Measurements from ENCODE around the gene MPHOSPH6.
"Not testable (repeated sequence)": the region's sequence is repeated elsewhere in the genome, so short reads cannot be mapped to it uniquely, and the experiment has no call there.

MPHOSPH6 gene, protein sequence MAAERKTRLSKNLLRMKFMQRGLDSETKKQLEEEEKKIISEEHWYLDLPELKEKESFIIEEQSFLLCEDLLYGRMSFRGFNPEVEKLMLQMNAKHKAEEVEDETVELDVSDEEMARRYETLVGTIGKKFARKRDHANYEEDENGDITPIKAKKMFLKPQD

DNA sequence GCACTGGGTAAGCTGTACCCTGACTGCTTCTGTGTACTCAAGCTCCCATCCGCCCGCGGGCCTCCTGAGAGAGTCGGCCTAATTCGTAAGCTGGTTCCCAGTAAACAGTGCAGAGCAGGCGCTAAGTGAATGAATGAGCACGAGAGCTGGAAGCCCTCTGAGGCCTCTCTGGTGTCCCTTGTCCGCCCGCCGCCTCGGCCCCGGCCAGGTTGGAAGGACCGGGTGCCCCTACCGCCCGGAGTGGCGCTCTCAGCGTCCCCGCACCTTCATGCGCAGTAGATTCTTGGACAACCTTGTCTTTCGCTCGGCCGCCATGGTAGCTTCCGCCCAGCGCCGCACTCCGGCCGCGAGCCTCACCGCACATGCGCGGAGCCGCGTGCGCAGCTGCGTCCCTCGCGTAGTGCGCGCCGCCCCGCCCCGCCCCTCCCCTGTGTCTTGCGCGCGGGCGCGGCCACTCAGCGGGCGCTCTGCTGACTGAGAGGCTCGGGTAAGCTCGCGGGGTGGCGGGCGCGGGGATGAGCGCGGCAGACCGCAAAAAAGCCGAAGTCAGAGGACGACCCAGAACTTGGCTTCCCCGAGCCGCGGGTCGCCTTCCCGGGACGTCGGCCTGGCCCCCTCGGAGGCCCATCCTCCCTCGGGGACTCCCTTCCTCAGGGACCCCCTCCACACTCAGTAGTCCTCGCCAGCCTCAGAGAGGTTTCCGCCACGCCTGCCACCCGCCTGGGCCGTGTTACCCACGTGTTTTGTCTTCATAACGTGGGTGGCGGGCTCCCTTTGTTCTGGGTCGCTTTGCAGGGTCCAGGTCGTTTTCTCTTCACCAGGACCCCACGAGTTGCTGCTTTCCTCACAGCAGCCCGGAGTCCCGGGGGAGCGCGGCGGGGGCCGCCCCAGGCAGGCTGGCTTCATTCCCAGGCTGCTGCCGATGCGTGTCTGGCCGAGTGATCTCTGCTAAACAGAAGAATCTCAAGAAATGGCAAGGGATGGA lies at the start of gene MPHOSPH6:
TSS of gene MPHOSPH6 (minus strand) at position 364 of the 985 bp plus-strand sequence. CDS start at position 315, 49 bp downstream.
- in situ Hi-C loops (cut with HindIII; ENCODE audit: low pct_unique_long_range_greater_than_20kb, low sequenced_read_pairs), result no loop called here
- DNase-seq (ENCODE audit: low read depth in 1 of 2, low spot score in 1 of 2), result peak; percentile 93 to 97
- TF ChIP-seq JUND (IDR thresholded peaks at IDR 0.05; ENCODE audit: low read depth), result no peak

DNA sequence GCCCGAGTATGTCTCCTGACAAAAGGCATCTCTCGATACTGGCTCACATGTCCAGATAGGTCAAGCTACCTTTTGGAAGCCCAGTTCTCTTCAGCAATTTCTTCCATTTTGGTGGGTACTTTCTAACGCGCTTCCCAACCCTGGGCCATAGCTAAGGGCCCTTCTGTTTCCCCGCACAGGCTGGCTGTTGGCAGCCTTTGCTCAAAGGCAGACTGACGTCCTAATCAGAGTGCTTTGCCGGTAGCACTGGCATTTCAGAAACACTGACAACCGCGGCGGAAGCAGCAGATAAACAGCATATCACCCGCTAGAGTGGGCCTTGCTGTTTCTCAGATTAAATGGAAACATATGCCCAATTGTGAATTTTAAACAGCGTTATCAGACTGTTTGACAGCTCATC lies 49.3 kb upstream of the MPHOSPH6 start:
- no peak for TF ChIP-seq JUND (IDR thresholded peaks at IDR 0.05; ENCODE audit: low read depth)
- no peak for DNase-seq (ENCODE audit: low read depth in 1 of 2, low spot score in 1 of 2)
- in situ Hi-C loops (cut with HindIII; ENCODE audit: low pct_unique_long_range_greater_than_20kb, low sequenced_read_pairs), result no loop called here

DNA sequence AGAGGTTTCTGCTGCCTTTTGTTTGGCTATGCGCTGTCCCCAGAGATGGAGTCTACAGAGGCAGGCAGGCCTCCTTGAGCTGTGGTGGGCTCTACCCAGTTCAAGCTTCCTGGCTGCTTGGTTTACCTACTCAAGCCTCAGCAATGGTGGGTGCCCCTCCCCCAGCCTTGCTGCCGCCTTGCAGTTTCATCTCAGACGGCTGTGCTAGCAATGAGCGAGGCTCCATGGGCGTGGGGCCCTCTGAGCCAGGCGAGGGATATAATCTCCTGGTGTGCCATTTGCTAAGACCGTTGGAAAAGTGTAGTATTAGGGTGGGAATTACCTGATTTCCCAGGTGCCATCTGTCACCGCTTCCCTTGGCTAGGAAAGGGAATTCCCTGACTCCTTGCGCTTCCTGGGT lies 39.3 kb upstream of the MPHOSPH6 start:
- in situ Hi-C loops (cut with HindIII; ENCODE audit: low pct_unique_long_range_greater_than_20kb, low sequenced_read_pairs); DNase-seq (ENCODE audit: low read depth in 1 of 2, low spot score in 1 of 2): not testable (repeated sequence)

DNA sequence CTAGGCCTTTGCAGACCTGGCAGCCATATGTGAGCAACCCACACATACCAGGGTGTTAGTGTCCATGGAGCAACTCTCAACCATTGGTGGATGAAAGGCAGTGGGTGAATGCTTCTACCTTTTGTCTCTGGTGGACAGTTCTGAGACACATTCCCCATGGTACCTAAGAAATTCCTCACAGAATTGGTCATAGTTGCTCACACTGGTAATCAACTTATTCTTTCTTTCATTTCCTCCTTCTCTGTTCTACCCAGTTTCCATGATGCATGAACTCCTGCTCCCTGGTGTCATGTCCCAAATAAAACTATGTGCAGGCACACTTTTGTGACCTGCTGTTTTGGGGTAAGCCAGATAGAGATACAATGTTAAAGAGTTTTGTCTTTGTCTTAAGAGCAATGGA lies 33.2 kb upstream of the MPHOSPH6 start:
- in situ Hi-C loops (cut with HindIII; ENCODE audit: low pct_unique_long_range_greater_than_20kb, low sequenced_read_pairs), result no loop called here
- DNase-seq (ENCODE audit: low read depth in 1 of 2, low spot score in 1 of 2), result no peak
- TF ChIP-seq JUND (IDR thresholded peaks at IDR 0.05; ENCODE audit: low read depth), result no peak

DNA sequence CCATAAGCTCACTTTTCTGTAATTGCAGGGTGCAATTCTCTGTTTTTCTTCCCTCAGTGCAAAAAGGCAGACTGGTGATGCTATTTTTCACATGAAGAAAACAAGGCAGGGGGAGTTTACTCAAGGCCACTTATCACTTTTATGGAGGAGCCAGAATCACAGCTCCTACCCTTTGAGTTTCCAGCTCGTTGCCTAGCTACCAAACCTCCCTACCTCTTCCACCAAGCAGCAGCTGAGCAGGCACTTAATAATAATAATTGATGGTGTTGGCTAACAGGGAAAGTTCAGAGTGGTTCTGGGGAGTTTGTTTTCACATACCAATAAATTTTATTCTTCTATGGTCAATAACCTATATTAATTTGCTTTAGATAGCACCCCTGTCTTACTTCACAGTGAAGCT lies 31.9 kb upstream of the MPHOSPH6 start:
- in situ Hi-C loops (cut with HindIII; ENCODE audit: low pct_unique_long_range_greater_than_20kb, low sequenced_read_pairs), result no loop called here
- DNase-seq (ENCODE audit: low read depth in 1 of 2, low spot score in 1 of 2), result no peak
- TF ChIP-seq JUND (IDR thresholded peaks at IDR 0.05; ENCODE audit: low read depth), result no peak

DNA sequence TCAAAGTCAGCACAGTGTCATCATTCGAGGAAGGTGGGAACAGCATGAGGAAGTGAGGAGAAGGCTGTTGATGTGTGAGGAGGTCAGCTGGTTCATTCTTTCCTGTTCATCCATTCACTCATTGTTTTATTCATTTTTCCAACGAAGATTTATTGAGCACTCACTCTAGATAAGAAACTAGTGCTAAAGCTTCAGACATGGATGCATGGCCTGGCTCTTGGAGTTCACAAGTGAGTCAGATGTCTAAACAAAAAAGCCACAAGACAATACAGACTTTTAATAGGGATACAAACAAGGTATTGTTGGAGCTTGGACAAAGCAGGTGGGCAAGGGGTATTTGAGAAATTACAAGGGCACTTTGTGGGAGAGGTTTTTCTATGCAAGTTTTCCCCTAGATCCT lies 31.3 kb upstream of the MPHOSPH6 start:
- in situ Hi-C loops (cut with HindIII; ENCODE audit: low pct_unique_long_range_greater_than_20kb, low sequenced_read_pairs), result no loop called here
- TF ChIP-seq JUND (IDR thresholded peaks at IDR 0.05; ENCODE audit: low read depth), result no peak
- no peak for DNase-seq (ENCODE audit: low read depth in 1 of 2, low spot score in 1 of 2)

DNA sequence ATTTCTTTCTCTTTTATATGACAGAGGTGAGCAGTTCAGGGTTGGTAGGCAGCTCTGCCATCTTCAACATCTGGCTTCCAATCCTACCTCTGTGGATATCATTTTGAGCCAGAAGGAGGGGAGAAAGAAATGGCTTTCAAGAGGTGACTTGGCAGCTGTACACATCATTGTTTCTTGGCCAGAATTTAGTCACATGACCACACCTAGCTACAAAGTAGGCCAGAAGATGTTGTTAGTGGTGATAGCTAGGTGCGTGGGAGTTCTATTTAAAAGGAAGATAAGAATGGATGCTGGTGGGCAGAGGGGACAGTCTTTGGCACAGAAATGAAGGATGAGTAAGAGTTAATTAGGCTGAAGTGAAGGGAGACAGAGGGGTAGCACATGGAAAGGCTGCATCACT lies 29.2 kb upstream of the MPHOSPH6 start:
- in situ Hi-C loops (cut with HindIII; ENCODE audit: low pct_unique_long_range_greater_than_20kb, low sequenced_read_pairs), result no loop called here
- DNase-seq (ENCODE audit: low read depth in 1 of 2, low spot score in 1 of 2), result no peak
- no peak for TF ChIP-seq JUND (IDR thresholded peaks at IDR 0.05; ENCODE audit: low read depth)

DNA sequence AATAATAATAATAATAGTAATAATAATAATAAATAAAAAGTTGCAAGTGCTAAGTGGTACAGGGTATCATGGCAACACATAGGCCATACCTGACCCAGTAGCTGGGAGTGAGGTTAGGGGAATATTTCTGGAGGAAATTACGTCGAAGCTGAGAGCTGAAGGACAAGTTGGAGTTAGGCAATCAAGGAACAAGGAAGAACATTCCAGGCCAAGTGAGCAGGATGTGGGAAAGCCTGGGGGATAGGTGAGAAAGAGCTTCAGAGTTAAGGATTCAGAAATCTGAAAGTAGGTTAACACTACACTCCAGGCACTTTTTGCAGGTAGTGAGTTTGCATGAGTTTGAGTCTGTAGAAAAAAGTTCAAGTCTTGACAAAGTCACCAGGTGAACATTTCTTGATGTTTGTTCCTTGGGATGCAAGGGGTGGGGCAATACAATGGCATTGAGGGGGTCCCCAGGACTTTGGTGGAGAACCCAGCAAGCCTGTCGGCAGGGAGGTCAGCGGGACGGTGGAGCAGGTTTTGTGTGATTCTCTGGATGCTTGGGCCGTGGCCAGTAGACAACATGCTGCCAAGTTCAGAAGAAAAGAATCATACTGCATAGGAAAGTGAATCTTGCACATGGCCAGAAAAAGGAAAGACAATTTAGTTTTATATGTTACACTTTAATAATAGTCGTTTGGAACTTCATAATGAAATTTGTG lies 27.7 kb upstream of the MPHOSPH6 start:
- peak; percentile 70 for TF ChIP-seq JUND (IDR thresholded peaks at IDR 0.05; ENCODE audit: low read depth)
- DNase-seq (ENCODE audit: low read depth in 1 of 2, low spot score in 1 of 2), result peak; percentile 52 to 99
- in situ Hi-C loops (cut with HindIII; ENCODE audit: low pct_unique_long_range_greater_than_20kb, low sequenced_read_pairs), result no loop called here

DNA sequence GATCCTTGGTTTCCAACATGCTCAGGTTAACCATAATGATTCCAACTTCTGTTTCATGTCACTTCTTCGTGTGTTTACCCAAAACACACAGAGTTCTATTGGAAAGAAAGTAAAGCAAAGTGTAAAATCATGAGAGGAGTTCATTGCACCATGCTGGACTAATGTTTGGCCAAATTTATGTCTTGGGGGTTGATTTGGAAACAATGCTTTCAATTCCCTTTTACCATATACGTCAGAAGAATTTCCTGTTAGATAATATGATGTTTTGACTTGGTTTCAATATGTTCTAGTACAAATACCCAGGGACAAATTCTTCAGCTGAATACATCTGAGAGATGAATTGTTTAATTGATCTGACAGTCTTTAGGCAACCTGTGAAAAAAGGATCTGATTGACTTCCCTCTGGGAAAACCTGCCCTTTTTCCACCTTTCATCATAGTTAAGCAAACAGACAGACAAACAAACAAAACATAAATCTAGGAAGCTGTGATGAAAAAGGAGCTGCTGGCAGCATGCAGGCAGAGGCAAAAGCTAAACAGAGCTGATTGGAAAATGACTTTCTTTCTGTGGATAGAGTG lies 26.0 kb upstream of the MPHOSPH6 start:
- DNase-seq (ENCODE audit: low read depth in 1 of 2, low spot score in 1 of 2), result peak; percentile 30 to 94
- TF ChIP-seq JUND (IDR thresholded peaks at IDR 0.05; ENCODE audit: low read depth), result peak; percentile 92
- in situ Hi-C loops (cut with HindIII; ENCODE audit: low pct_unique_long_range_greater_than_20kb, low sequenced_read_pairs), result no loop called here

DNA sequence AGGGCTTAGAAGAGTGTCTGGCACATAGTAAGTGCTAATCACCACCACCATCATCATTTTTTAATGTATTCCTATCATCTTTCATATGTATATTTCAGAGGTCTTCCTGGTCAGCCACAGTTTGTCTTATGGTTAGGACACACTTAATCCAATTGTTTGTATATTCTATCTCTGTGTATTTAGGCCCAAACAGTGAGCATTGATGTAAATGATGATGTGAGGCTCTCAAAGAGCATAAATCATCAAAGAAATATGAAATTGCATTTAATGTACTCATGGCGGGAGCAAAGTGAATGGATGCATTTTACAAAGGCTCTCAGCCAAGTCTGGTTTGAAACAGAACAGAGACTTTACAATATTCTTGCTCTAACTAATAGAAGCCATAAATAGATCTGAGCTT lies 24.1 kb upstream of the MPHOSPH6 start:
- TF ChIP-seq JUND (IDR thresholded peaks at IDR 0.05; ENCODE audit: low read depth), result no peak
- in situ Hi-C loops (cut with HindIII; ENCODE audit: low pct_unique_long_range_greater_than_20kb, low sequenced_read_pairs), result no loop called here
- no peak for DNase-seq (ENCODE audit: low read depth in 1 of 2, low spot score in 1 of 2)

DNA sequence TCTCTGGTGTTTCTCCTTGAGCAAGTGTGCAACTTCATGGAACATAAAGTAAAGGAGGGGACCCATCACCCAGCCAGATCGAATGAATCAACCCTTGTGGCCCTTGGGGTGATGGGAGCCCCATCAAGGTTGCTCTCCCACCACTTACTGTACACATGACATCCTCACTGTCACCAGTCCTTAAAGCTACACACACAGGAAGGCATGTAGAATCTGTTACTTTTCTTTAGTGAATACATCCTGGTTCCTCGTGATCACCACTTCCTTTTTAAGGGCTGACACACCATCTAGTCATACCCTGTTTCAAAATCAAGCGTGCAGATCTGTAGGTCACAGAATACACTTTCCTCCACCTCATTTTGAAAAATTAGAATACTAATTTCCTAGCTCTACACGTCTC lies 22.6 kb upstream of the MPHOSPH6 start:
- no peak for DNase-seq (ENCODE audit: low read depth in 1 of 2, low spot score in 1 of 2)
- no peak for TF ChIP-seq JUND (IDR thresholded peaks at IDR 0.05; ENCODE audit: low read depth)
- in situ Hi-C loops (cut with HindIII; ENCODE audit: low pct_unique_long_range_greater_than_20kb, low sequenced_read_pairs), result no loop called here

DNA sequence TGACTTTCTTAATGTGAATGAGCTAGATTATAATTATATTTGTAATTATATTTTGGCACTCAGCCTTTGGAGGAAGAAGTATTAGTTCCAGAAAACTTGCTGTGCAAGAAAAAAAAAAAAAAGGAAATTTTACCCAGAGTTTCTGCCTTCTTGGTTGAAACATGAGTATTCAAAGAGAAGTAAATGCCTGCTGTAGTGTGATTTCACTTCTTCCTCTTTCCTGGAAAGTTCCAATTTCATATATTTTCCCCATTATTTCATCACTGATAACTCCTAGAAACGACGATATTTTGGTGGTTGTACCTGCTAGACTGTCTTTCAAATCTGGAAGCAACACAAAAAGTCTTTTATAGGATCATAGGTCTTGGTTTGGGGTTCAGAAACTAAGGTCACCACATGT lies 20.4 kb upstream of the MPHOSPH6 start:
- no peak for DNase-seq (ENCODE audit: low read depth in 1 of 2, low spot score in 1 of 2)
- TF ChIP-seq JUND (IDR thresholded peaks at IDR 0.05; ENCODE audit: low read depth), result no peak
- in situ Hi-C loops (cut with HindIII; ENCODE audit: low pct_unique_long_range_greater_than_20kb, low sequenced_read_pairs), result no loop called here
